Breast epithelium (tissue), 3 donors: ENCODE data around the gene USP32.

Experiments
- POLR2A ChIP-seq: fragments of 450-650 bp; IDR thresholded peaks from one replicate; pipeline ENCODE4 v1.6.1; 2016; ENCODE audit warnings: antibody characterized with exemption, mild to moderate bottlenecking, moderate library complexity
- POLR2AphosphoS5 ChIP-seq, 3 donors: sonication (generic); formaldehyde crosslinking; IDR thresholded peaks; one replicate each; pipeline ENCODE4 v1.6.1; 2017; ENCODE audit warnings: antibody characterized with exemption in 3 of 3

DNA sequence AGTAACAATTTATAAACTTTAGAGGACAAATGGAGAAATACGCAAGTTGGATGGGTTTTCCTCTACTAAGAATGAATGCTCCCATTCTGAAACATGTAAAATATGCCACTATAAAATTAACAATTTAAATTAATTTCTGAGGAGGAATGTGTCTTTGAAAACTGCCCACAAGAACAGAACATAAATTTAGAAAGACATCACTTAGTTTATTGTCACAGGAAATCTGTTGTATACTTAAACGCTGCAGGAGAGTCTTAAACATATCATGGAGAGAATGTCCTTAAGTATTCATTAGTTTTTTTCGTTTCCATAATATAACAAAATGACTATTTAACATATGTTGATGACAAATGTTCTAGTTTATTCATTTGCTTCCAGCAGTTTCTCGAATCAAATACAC, 29.6 kb downstream of the USP32 start:
- no peak for TF ChIP-seq POLR2A
- TF ChIP-seq POLR2AphosphoS5 (IDR thresholded peaks at IDR 0.05): no peak
